Spleen (tissue), 7 donors: Measurements from ENCODE around the gene ME2.

Source experiments
- CTCF ChIP-seq, 11 experiments: fragments of 200-600 bp in 7 of 11; fragments of 450-650 bp in 4 of 11; sonication (generic) in 4 of 11; IDR thresholded peaks in 8 of 11; conservative IDR thresholded peaks in 3 of 11; 1 replicate in 7 of 11; 2 replicates in 4 of 11; pipeline versions ENCODE4 v1.4.0 to v1.8.0; 2016 to 2021; ENCODE audit warnings: antibody characterized with exemption in 11 of 11, inconsistent platforms in 4 of 11, mild to moderate bottlenecking in 1 of 11
- POLR2A ChIP-seq, 3 donors: fragments of 450-650 bp; IDR thresholded peaks; one replicate each; pipeline ENCODE4 v1.5.1; 2017; ENCODE audit warnings: antibody characterized with exemption in 3 of 3, mild to moderate bottlenecking in 1 of 3
- POLR2AphosphoS5 ChIP-seq, 3 donors: sonication (generic); formaldehyde crosslinking; IDR thresholded peaks; one replicate each; pipeline ENCODE4 v1.5.1; 2017; ENCODE audit warnings: antibody characterized with exemption in 3 of 3
- donor health status: DM: no; HTN: no; CAD: no; lungs with moderate emphysema.
- donor health status: DM: no; HTN: no; CAD: no.
- donor health status: DM: no; HTN: no; CAD: no.

DNA sequence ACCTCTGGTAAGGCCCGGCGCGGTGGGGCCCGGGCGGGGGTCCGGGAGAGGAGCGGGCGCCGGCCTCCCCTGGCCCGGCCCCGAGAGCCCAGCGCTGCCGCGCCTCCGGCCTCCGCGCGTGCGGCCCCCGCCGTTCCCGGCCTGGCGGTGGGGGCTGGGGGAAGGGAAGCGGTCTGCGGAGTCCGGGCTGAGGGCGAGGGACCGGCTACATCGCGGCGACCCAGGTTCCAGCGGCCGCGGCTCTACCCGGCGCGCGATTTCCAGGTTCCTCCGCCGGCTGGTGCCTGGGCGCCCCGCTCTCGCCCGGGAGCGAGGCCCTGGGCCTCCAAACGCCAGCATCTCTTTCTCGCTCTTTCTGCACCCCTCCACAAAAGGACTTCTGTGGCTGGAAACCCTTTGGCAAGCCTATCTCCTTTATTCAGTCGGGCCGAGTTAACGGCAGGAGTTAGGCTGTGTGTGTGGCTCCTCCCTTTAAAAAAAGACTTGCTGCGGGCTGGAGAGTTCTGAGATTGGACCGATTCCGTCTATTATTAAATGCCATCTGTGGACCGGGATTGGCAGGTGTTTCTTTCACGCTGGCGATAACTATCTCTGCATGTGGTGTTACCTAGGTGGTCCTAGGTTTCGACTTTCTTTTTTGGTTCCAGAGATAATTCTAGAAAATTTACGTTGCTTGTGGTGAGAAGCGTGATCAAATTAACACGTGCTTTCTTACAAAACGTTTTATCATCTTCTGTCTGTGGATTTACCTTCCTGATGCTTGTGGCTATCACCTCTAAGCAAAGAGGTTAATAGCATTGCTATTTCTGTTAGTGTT lies 592 bp downstream of the ME2 start:
- TF ChIP-seq CTCF (IDR thresholded peaks at IDR 0.05 in 8 of 11, conservative IDR thresholded peaks at IDR 0.05 in 3 of 11): no peak
- TF ChIP-seq POLR2A (IDR thresholded peaks at IDR 0.05): no peak
- no peak for TF ChIP-seq POLR2AphosphoS5 (IDR thresholded peaks at IDR 0.05)
